SK-N-SH (cell line): ENCODE results near the gene AHR. TPM values are rescaled to one million over a fixed set of nuclear protein-coding genes. Genes with fewer than 3 reads are reported as not detected.

Experiments
- CTCF ChIA-PET: fragments of 300-600, 350-600 bp; formaldehyde crosslinking; extraction: SDS; loops from one replicate; lab custom pipeline; 2021; lab: Yijun Ruan, JAX
- POLR2A ChIA-PET: fragments of 350-600 bp; sonication (Branson Sonifier 250); formaldehyde crosslinking; extraction: SDS; loops from one replicate; lab custom pipeline; 2020; ENCODE audit warnings: antibody characterized with exemption, inconsistent platforms; lab: Yijun Ruan, JAX
- DNase-seq: peaks from one replicate; pipeline ENCODE4 v3.0.0; 2012
- H2AFZ ChIP-seq: fragments of 200-600 bp; sonication (generic); 2 replicates; pipeline ENCODE4 v1.8.1; 2016; ENCODE audit warnings: antibody characterized with exemption, mild to moderate bottlenecking, low read depth
- H3F3A ChIP-seq: fragments of 200-600 bp; sonication (generic); replicated peaks from 2 replicates; pipeline ENCODE3; 2016; ENCODE audit warnings: antibody characterized with exemption, mild to moderate bottlenecking; ENCODE audit not compliant: insufficient read depth
- H3K27ac ChIP-seq, 2 experiments: fragments of 200-500 bp in 1 of 2; fragments of 200-600 bp in 1 of 2; sonication (Bioruptor generic) in 1 of 2; sonication (generic), shearing (Covaris generic) in 1 of 2; 2 replicates each; pipeline versions ENCODE4 v1.5.1 to v1.6.1; 2014 to 2016; ENCODE audit warnings: low read depth in 2 of 2, inconsistent platforms in 1 of 2, low read length in 1 of 2, mild to moderate bottlenecking in 1 of 2, mixed read lengths in 1 of 2
- H3K27me3 ChIP-seq: fragments of 200-600 bp; sonication (generic), shearing (Covaris generic); 2 replicates; pipeline ENCODE4 v1.6.1; 2016; ENCODE audit warnings: mixed run types; ENCODE audit not compliant: insufficient read depth
- H3K36me3 ChIP-seq, 2 experiments: fragments of 200-500 bp in 1 of 2; fragments of 200-600 bp in 1 of 2; sonication (Bioruptor generic) in 1 of 2; sonication (generic) in 1 of 2; replicated peaks in 1 of 2; 2 replicates each; pipeline versions ENCODE3 to v1.5.1; 2014 to 2016; ENCODE audit warnings: low read length in 1 of 2, mild to moderate bottlenecking in 1 of 2; ENCODE audit not compliant: insufficient read depth in 2 of 2, control insufficient read depth in 1 of 2
- H3K4me1 ChIP-seq, 2 experiments: fragments of 200-500 bp in 1 of 2; fragments of 200-600 bp in 1 of 2; sonication (Bioruptor generic) in 1 of 2; sonication (generic), shearing (Covaris generic) in 1 of 2; 2 replicates each; pipeline versions ENCODE4 v1.5.1 to v1.6.1; 2014 to 2016; ENCODE audit warnings: low read depth in 1 of 2, low read length in 1 of 2, mixed run types in 1 of 2; ENCODE audit not compliant: insufficient read depth in 2 of 2, control insufficient read depth in 1 of 2
- H3K4me2 ChIP-seq: fragments of 200-600 bp; sonication (generic), shearing (Covaris generic); 2 replicates; pipeline ENCODE4 v1.6.1; 2017; ENCODE audit warnings: mixed run types
- H3K4me3 ChIP-seq, 2 experiments: fragments of 200-500 bp in 1 of 2; fragments of 200-600 bp in 1 of 2; sonication (Bioruptor generic) in 1 of 2; sonication (generic), shearing (Covaris generic) in 1 of 2; 2 replicates each; pipeline versions ENCODE4 v1.5.1 to v1.8.1; 2014 to 2016; ENCODE audit warnings: low read depth in 2 of 2, inconsistent platforms in 1 of 2, low read length in 1 of 2, mild to moderate bottlenecking in 1 of 2, mixed read lengths in 1 of 2, moderate library complexity in 1 of 2
- H3K79me2 ChIP-seq: fragments of 200-600 bp; sonication (generic); 2 replicates; pipeline ENCODE4 v1.8.1; 2017; ENCODE audit warnings: mild to moderate bottlenecking; ENCODE audit not compliant: insufficient read depth
- H3K9ac ChIP-seq: fragments of 200-600 bp; sonication (generic); 2 replicates; pipeline ENCODE4 v1.6.1; 2017; ENCODE audit warnings: mixed run types
- H3K9me2 ChIP-seq: fragments of 200-600 bp; sonication (generic); 2 replicates; pipeline ENCODE4 v1.6.1; 2017; ENCODE audit warnings: mixed run types
- H3K9me3 ChIP-seq: fragments of 200-600 bp; sonication (generic); 2 replicates; pipeline ENCODE4 v1.6.1; 2017; ENCODE audit warnings: mixed run types, mild to moderate bottlenecking, moderate library complexity
- H4K20me1 ChIP-seq: fragments of 200-600 bp; sonication (generic); 2 replicates; pipeline ENCODE4 v1.6.1; 2017; ENCODE audit warnings: mild to moderate bottlenecking, mixed run types; ENCODE audit not compliant: insufficient read depth
- CTCF ChIP-seq: fragments of 200-600 bp; sonication (generic); IDR thresholded peaks from 2 replicates; pipeline ENCODE4 v1.6.1; 2017; ENCODE audit warnings: antibody characterized with exemption, mild to moderate bottlenecking, moderate library complexity
- EZH2phosphoT487 ChIP-seq: fragments of 200-600 bp; sonication (generic); IDR thresholded peaks from 2 replicates; pipeline ENCODE4 v1.6.1; 2017; ENCODE audit warnings: low read depth, mixed run types, mild to moderate bottlenecking, antibody characterized with exemption, moderate library complexity, borderline replicate concordance
- GATA2 ChIP-seq: sonication (generic); formaldehyde crosslinking; IDR thresholded peaks from 2 replicates; pipeline ENCODE4 v1.5.0; 2020; ENCODE audit warnings: mild to moderate bottlenecking, missing genetic modification reagents
- NFIC ChIP-seq: IDR thresholded peaks from 2 replicates; pipeline ENCODE4 v1.4.0; 2012; ENCODE audit warnings: borderline replicate concordance
- RAD21 ChIP-seq: IDR thresholded peaks from 2 replicates; pipeline ENCODE4 v1.6.1; 2012; ENCODE audit warnings: mild to moderate bottlenecking, low read length
- RFX5 ChIP-seq: IDR thresholded peaks from 2 replicates; pipeline ENCODE4 v1.6.1; 2012; ENCODE audit warnings: mild to moderate bottlenecking, improper control_type of control experiment, low read length
- SIN3A ChIP-seq: IDR thresholded peaks from 2 replicates; pipeline ENCODE4 v1.6.1; 2012; ENCODE audit warnings: low read depth, mild to moderate bottlenecking, low read length, moderate library complexity, borderline replicate concordance
- SMC3 ChIP-seq: IDR thresholded peaks from 2 replicates; pipeline ENCODE4 v1.6.1; 2012; ENCODE audit warnings: low read depth, low read length, improper control_type of control experiment
- TAF1 ChIP-seq: IDR thresholded peaks from 2 replicates; pipeline ENCODE4 v1.6.1; 2012; ENCODE audit warnings: low read depth, mild to moderate bottlenecking, low read length, moderate library complexity, borderline replicate concordance
- TEAD4 ChIP-seq: IDR thresholded peaks from 2 replicates; pipeline ENCODE4 v1.4.0; 2012; ENCODE audit warnings: mild to moderate bottlenecking, borderline replicate concordance; ENCODE audit not compliant: insufficient read depth
- USF1 ChIP-seq: IDR thresholded peaks from 2 replicates; pipeline ENCODE4 v1.4.0; 2012; ENCODE audit warnings: low read depth, borderline replicate concordance
- YY1 ChIP-seq: IDR thresholded peaks from 2 replicates; pipeline ENCODE4 v1.4.0; 2012; ENCODE audit warnings: low read depth, mild to moderate bottlenecking
- WGBS: methylation state at CpG from one replicate; pipeline ENCODE4 v1.1.6; 2017; ENCODE audit warnings: low lambda C conversion rate; 5-methylcytosine and 5-hydroxymethylcytosine counted together
- polyA plus RNA-seq, 3 experiments: library from polyadenylated mRNA; depleted of rRNA; stranded (reverse); fragments of >200 nt; gene quantifications; 2 replicates each; pipeline ENCODE4 v1.2.3, GENCODE V29; 2012

The AHR gene
- polyA plus RNA-seq, 1 of the 3 experiments (the other 2 are of a cell fraction), result not detected

- peak; percentile 35 for DNase-seq
- Histone ChIP-seq H3K27ac (no peak overlapping the region), H3F3A (peaks cover 10% of the 10 kb centered on the region), H3K9ac (no peak overlapping the region), H3K4me2 (peak overlapping the region; percentile 62), H4K20me1 (no peaks in the 10 kb centered on the region), H3K9me3 (no peaks in the 10 kb centered on the region), H3K79me2 (no peaks in the 10 kb centered on the region), H3K4me3 (peak overlapping the region; percentile 6 to 35; a peak in 3 of 4 replicates), H2AFZ (no peak overlapping the region; the same call in 1 of the 2 replicates), H3K4me1 (peaks cover 0 to 4% of the 10 kb centered on the region in 2 experiments; a peak in 1 of 4 replicates), H3K27me3 (peaks cover 60% of the 10 kb centered on the region), H3K36me3 (no peaks in the 10 kb centered on the region), H3K9me2 (no peaks in the 10 kb centered on the region)
- 12% methylated on average over 21 of the region's 81 CpGs for WGBS
- peak; percentile 67; the same call in 1 of the 2 replicates for TF ChIP-seq EZH2phosphoT487
- TF ChIP-seq RAD21, result no peak
- no peak for TF ChIP-seq RFX5
- POLR2A ChIA-PET, result no interaction called here
- CTCF ChIA-PET, result interaction anchor here (1.3 kb wide), 1 partner anchor 92 kb away, joined by 3 read pairs; no protein-coding TSS in a partner anchor
These were observed 509 bp downstream of the AHR start for GRCh38 chr7:17298840-17299482.

- Histone ChIP-seq H3K27me3 (peaks cover 60% of the 10 kb centered on the region), H3K4me1 (peaks cover under 1 to 4% of the 10 kb centered on the region in 2 experiments; a peak in 1 of 4 replicates), H2AFZ (no peak overlapping the region), H3K9me3 (no peaks in the 10 kb centered on the region), H3K9me2 (no peaks in the 10 kb centered on the region), H3K4me3 (peak overlapping the region in 1 of 2 experiments; percentile 6; a peak in 1 of 4 replicates), H4K20me1 (no peaks in the 10 kb centered on the region), H3K27ac (no peak overlapping the region), H3K36me3 (no peaks in the 10 kb centered on the region), H3K79me2 (no peaks in the 10 kb centered on the region), H3K9ac (no peak overlapping the region), H3F3A (peaks cover 10% of the 10 kb centered on the region), H3K4me2 (peak overlapping the region; percentile 62)
- ChIA-PET CTCF (no interaction called here), POLR2A (no interaction called here)
- no peak for DNase-seq
- 9% methylated on average over 13 of the region's 13 CpGs for WGBS
- TF ChIP-seq NFIC, result no peak
- peak; percentile 58; the same call in 1 of the 2 replicates for TF ChIP-seq EZH2phosphoT487
- no peak for TF ChIP-seq USF1
These were observed 1.1 kb downstream of the AHR start for GRCh38 chr7:17299483-17299991.

- WGBS, result 17% methylated on average over 5 of the region's 5 CpGs
- POLR2A ChIA-PET, result no interaction called here
These were observed 1.6 kb downstream of the AHR start for GRCh38 chr7:17300012-17300411.

More at GRCh38 chr7:17300012-17300411, 1.6 kb downstream of the AHR start:
- no peaks in the 10 kb centered on the region for H3K9me3 ChIP-seq
- DNase-seq, result no peak
- no peaks in the 10 kb centered on the region for H3K79me2 ChIP-seq
- H3K9ac ChIP-seq, result no peak overlapping the region
- H3K27me3 ChIP-seq, result peaks cover 55% of the 10 kb centered on the region
- 0 out of 4 replicates have a peak overlapping the region, but pooled peaks of 1 of the 2 experiments have one; percentile 6 for H3K4me3 ChIP-seq
- peaks cover 10% of the 10 kb centered on the region for H3F3A ChIP-seq
- CTCF ChIA-PET, result no interaction called here
- no peaks in the 10 kb centered on the region for H3K36me3 ChIP-seq
- no peak overlapping the region for H2AFZ ChIP-seq
- TF ChIP-seq GATA2 (CRISPR knock-in tag) (no peak), YY1 (no peak), SIN3A (no peak), SMC3 (no peak), CTCF (no peak), NFIC (no peak), TAF1 (no peak), TEAD4 (no peak)
- peaks cover 4 to 5% of the 10 kb centered on the region in 2 experiments; a peak in 2 of 4 replicates for H3K4me1 ChIP-seq
- H3K9me2 ChIP-seq, result no peaks in the 10 kb centered on the region
- H3K4me2 ChIP-seq, result no peak overlapping the region
- H3K27ac ChIP-seq, result no peak overlapping the region
- no peaks in the 10 kb centered on the region for H4K20me1 ChIP-seq
